Tibial nerve (tissue), 4 donors: ENCODE results near the gene KCNK4. TPM values are rescaled to one million over a fixed set of nuclear protein-coding genes. Genes with fewer than 3 reads are reported as not detected.
A peak's percentile ranks its signal among the peaks of the same experiment; 100 is the strongest.

Experiments
- DNase-seq, 2 donors: peaks; one replicate each; pipeline ENCODE4 v3.0.0-alpha.2; 2019; ENCODE audit warnings: low spot score in 2 of 2
- H3K27ac ChIP-seq, 4 donors: fragments of 200-600 bp; sonication (generic) in 3 of 4; one replicate each; pipeline ENCODE4 v1.5.1; 2017 to 2019; ENCODE audit warnings: mild to moderate bottlenecking in 1 of 4
- H3K27me3 ChIP-seq, 2 donors: fragments of 200-600 bp; sonication (generic) in 1 of 2; one replicate each; pipeline versions ENCODE4 v1.5.1 to v1.6.0; 2017 to 2019
- H3K36me3 ChIP-seq, 3 donors: fragments of 200-600 bp; sonication (generic); one replicate each; pipeline ENCODE4 v1.5.1; 2018 to 2019
- H3K4me1 ChIP-seq, 4 donors: fragments of 200-600 bp; sonication (generic) in 3 of 4; one replicate each; pipeline ENCODE4 v1.5.1; 2017 to 2019
- H3K4me3 ChIP-seq, 4 donors: fragments of 200-600 bp; sonication (generic) in 3 of 4; one replicate each; pipeline ENCODE4 v1.5.1; 2017 to 2019; ENCODE audit warnings: mild to moderate bottlenecking in 1 of 4, moderate library complexity in 1 of 4
- H3K9me3 ChIP-seq, 4 donors: fragments of 200-600 bp; sonication (generic) in 3 of 4; one replicate each; pipeline ENCODE4 v1.5.1; 2017 to 2019
- EP300 ChIP-seq, 2 donors: sonication (generic); formaldehyde crosslinking; IDR thresholded peaks; one replicate each; pipeline ENCODE4 v1.6.1; 2017; ENCODE audit warnings: antibody characterized with exemption in 2 of 2, mild to moderate bottlenecking in 1 of 2
- POLR2A ChIP-seq, 2 donors: fragments of 450-650 bp; IDR thresholded peaks; one replicate each; pipeline ENCODE4 v1.6.1; 2017; ENCODE audit warnings: antibody characterized with exemption in 2 of 2, mild to moderate bottlenecking in 2 of 2, moderate library complexity in 2 of 2
- WGBS, 2 donors: methylation state at CpG; one replicate each; pipeline ENCODE4 v1.1.5; 2018; 5-methylcytosine and 5-hydroxymethylcytosine counted together
- total RNA-seq, 4 donors: library from RNA; depleted of rRNA; stranded (reverse); fragments of >200 nt; gene quantifications; one replicate each; pipeline ENCODE4 v1.1.0, GENCODE V29; 2016
- TF ChIP-seq, protein P1 (sequence below), 5 experiments: fragments of 200-600 bp in 3 of 5; fragments of 450-650 bp in 2 of 5; sonication (generic) in 3 of 5; IDR thresholded peaks; one replicate each; pipeline ENCODE4 v1.5.1; 2016 to 2019; ENCODE audit warnings: antibody characterized with exemption in 5 of 5, mild to moderate bottlenecking in 3 of 5, moderate library complexity in 2 of 5

The KCNK4 gene
- total RNA-seq, 4 donors from 2014 or later: 1.2 TPM; not detected in 3

DNA sequence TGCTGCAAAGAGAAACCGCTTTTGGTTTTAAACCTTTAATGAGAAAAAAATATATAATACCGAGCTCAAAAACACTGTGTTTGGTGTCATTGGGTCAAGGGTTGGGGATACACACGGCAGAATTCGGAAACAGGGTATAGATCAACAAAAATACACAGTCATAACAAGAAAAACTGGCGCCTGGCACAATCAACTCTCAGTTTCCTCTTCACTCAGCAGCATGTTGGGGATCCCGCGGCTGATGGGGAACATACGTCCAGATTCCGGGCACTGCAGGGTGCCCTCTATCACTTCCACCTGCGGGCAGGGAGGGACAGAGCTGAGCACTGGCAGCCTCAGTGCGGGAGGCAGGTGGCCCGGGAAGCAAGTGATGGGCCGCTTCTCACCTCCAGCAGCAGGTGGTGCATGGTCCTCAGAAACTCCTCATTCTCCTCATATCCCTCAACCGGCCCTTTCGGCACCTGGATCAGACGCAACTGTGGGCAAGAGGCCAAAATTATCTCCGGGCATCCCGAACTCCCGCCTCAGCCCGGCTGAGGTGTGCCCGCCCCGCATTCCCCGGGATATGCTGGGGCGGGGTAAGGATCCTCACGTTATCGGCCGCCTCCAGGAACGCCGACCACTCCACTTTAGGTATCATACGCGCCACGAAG, 25.7 kb downstream of the KCNK4 start:
- no peaks in the 10 kb centered on the region for H3K9me3 ChIP-seq
- peaks cover 0 to 29% (median 13%) of the 10 kb centered on the region in 4 donors for H3K4me1 ChIP-seq
- no peak for DNase-seq
- WGBS, 2 donors: 12 to 17% methylated on average over 14 to 16 of the region's 32 CpGs
- H3K27me3 ChIP-seq: no peaks in the 10 kb centered on the region
- peak overlapping the region; percentile 51 to 96 (median 84) for H3K4me3 ChIP-seq
- H3K27ac ChIP-seq: peak overlapping the region; percentile 96 to 99 (median 98)
- peaks cover 0 to 57% (median 19%) of the 10 kb centered on the region in 3 donors for H3K36me3 ChIP-seq
- TF ChIP-seq, protein P1, sequence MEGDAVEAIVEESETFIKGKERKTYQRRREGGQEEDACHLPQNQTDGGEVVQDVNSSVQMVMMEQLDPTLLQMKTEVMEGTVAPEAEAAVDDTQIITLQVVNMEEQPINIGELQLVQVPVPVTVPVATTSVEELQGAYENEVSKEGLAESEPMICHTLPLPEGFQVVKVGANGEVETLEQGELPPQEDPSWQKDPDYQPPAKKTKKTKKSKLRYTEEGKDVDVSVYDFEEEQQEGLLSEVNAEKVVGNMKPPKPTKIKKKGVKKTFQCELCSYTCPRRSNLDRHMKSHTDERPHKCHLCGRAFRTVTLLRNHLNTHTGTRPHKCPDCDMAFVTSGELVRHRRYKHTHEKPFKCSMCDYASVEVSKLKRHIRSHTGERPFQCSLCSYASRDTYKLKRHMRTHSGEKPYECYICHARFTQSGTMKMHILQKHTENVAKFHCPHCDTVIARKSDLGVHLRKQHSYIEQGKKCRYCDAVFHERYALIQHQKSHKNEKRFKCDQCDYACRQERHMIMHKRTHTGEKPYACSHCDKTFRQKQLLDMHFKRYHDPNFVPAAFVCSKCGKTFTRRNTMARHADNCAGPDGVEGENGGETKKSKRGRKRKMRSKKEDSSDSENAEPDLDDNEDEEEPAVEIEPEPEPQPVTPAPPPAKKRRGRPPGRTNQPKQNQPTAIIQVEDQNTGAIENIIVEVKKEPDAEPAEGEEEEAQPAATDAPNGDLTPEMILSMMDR (IDR thresholded peaks at IDR 0.05): peak in 1 of 5 experiments; percentile 7
- no peak for TF ChIP-seq EP300 (IDR thresholded peaks at IDR 0.05)

DNA sequence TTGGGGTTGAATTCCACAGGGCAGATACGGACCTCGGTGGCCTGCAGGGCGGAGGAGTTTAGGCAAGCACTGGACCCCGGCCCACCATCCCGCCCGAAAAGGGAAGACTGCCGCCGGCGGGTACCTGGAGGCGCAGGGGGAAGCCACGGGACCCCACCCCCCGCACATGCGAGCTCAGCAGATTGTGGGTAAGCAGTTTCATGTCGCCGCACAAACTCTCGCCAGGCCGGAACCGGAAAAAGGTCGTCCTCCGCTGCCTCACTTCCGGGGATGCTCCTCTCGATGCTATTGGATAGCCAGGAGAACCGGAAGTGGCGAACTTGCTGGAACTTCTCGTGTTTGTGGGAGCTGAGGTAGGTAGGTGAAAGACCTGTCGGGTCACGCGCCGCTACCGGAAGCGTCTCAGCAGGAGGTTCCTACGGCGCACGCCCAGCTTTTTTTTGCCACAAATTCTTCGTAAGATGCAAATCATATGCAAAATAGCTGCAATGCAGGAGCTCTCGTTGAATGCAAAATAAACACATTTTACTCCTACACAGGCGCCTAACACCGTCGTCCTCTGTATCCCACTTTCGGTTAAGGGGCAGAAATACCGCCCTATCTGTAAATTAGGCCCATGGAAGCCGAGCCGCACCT, 26.3 kb downstream of the KCNK4 start, which contains the start of gene TRMT112:
TSS of gene TRMT112 (minus strand) at position 235 of the 636 bp plus-strand sequence. CDS start at position 202, 33 bp downstream.
- 1 to 2% methylated on average over 27 to 37 of the region's 43 CpGs for WGBS, 2 donors
- H3K9me3 ChIP-seq: no peaks in the 10 kb centered on the region
- H3K27me3 ChIP-seq: no peaks in the 10 kb centered on the region
- H3K4me3 ChIP-seq: peak within 1 kb of the TSS; percentile 51 to 96 (median 84)
- peaks cover 0 to 32% (median 13%) of the 10 kb centered on the region in 4 donors for H3K4me1 ChIP-seq
- peak; percentile 92 to 98 for DNase-seq
- peaks cover 0 to 63% (median 19%) of the 10 kb centered on the region in 3 donors for H3K36me3 ChIP-seq
- peak within 1 kb of the TSS; percentile 96 to 99 (median 98) for H3K27ac ChIP-seq
- TF ChIP-seq EP300 (IDR thresholded peaks at IDR 0.05): peak; percentile 92 to 94
- TF ChIP-seq, protein P1 (IDR thresholded peaks at IDR 0.05): peak in 1 of 5 experiments; percentile 6
- peak; percentile 58 to 91 for TF ChIP-seq POLR2A (IDR thresholded peaks at IDR 0.05)

DNA sequence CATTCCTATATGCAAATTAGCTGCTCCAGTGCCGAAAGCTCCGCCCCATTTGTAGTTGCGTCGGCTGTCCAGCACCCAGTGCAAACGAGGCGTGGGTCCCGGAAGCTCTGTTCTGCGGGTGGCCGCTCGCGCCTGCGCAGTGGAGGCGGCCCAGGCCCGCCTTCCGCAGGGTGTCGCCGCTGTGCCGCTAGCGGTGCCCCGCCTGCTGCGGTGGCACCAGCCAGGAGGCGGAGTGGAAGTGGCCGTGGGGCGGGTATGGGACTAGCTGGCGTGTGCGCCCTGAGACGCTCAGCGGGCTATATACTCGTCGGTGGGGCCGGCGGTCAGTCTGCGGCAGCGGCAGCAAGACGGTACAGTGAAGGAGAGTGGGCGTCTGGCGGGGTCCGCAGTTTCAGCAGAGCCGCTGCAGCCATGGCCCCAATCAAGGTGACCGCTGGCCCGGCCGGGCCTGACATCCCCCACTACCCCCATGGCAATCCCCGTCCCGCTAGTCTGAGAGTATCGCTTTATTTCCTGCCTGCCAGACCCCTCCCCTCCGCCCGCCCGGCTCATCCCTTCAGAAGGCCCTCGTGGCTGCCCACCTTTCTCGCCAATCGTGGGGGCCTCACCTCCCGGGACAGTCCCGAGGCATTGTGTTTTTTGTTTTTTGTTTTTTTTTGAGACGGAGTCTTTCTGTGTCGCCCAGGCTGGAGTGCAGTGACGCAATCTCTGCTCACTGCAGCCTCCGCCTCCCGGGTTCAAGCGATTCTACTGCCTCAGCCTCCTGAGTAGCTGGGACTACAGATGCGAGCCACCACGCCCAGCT, 27.1 kb downstream of the KCNK4 start, which contains the start of gene PRDX5:
TSS of gene PRDX5 (plus strand) at position 161 of the 805 bp plus-strand sequence. CDS start at position 256, 95 bp downstream.
- Histone ChIP-seq H3K36me3 (peaks cover 0 to 70% (median 19%) of the 10 kb centered on the region in 3 donors), H3K4me3 (peak within 1 kb of the TSS; percentile 51 to 96 (median 84)), H3K4me1 (peaks cover 0 to 34% (median 13%) of the 10 kb centered on the region in 4 donors), H3K9me3 (no peaks in the 10 kb centered on the region), H3K27me3 (no peaks in the 10 kb centered on the region), H3K27ac (peak within 1 kb of the TSS; percentile 96 to 99 (median 98))
- DNase-seq: peak; percentile 93
- TF ChIP-seq, protein P1 (IDR thresholded peaks at IDR 0.05): peak; percentile 39 to 72 (median 62)
- peak; percentile 80 to 83 for TF ChIP-seq POLR2A (IDR thresholded peaks at IDR 0.05)
- TF ChIP-seq EP300 (IDR thresholded peaks at IDR 0.05): peak in 1 of 2 donors; percentile 85
- WGBS, 2 donors: 1% methylated on average over 39 to 61 of the region's 61 CpGs

DNA sequence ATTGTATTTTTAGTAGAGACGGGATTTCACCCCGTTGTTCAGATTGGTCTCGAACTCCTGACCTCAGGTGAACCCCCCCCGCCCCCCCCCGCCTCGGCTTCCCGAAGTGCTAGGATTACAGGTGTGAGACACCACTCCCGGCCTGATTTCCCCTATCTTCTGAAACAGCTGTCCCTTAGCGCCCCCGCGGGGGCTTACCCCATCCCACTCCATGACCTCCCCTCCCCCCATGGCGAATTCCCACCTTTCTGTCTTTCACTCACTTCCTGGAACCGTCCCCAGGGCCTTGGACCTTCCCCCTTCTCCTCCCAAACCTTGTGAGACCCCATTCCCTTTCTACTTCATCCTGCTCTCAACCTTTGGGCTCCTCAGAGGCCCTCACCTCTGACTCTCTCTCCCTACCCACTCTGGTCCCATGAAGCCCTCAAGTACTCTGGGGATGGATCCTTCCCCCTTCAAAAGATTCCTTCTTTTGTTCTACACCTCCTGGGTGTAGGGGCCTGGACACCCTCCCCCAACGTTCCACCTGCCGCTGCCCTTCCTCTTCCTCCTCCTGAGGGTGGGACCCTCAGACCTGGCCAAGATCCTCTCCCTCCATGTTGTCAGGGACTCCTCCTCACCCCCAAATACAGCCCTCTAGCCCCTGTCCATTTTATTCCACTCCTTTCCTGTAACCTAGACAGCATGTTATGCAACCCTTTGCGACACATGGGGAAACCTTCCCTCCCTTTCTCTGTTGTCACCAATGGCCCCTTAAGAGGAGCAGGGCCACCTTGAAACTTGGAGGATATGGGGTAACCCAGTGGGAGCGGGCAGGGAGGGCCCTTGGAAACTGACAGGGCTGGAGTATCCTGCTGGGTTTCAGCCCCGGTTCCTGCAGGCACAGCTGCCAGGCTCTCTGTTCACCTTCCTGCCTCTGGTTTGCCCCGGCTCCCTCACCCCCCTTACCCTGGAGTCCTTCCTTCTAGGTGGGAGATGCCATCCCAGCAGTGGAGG, 28.0 kb downstream of the KCNK4 start:
- Histone ChIP-seq H3K9me3 (no peaks in the 10 kb centered on the region), H3K4me1 (peaks cover 0 to 34% (median 13%) of the 10 kb centered on the region in 4 donors), H3K27ac (peak overlapping the region; percentile 96 to 99 (median 98)), H3K4me3 (peak overlapping the region; percentile 51 to 96 (median 84)), H3K36me3 (peaks cover 0 to 66% (median 19%) of the 10 kb centered on the region in 3 donors), H3K27me3 (no peaks in the 10 kb centered on the region)
- no peak for TF ChIP-seq POLR2A (IDR thresholded peaks at IDR 0.05)
- TF ChIP-seq EP300 (IDR thresholded peaks at IDR 0.05): no peak
- TF ChIP-seq, protein P1 (IDR thresholded peaks at IDR 0.05): no peak
- DNase-seq: no peak
- 28 to 30% methylated on average over 16 to 19 of the region's 19 CpGs for WGBS, 2 donors
